ENCODE data around the gene C6orf89. TPM values are rescaled to one million over a fixed set of nuclear protein-coding genes. Genes with fewer than 3 reads are reported as not detected.

Gene C6orf89
- total and polyA plus RNA-seq, 4 donors = 22.9 to 59.5 (median 39.4) TPM

GRCh38 chr6:36944650-36945049 lies 58.9 kb downstream of the C6orf89 start:
- 72 to 86% methylated on average over 5 of the region's 5 CpGs for WGBS, 2 donors
- DNase-seq (no peak), ATAC-seq (ENCODE audit: insufficient read depth, low FRiP score) (no peak)
- no peak overlapping the region for H3K4me3 ChIP-seq
- no peaks in the 10 kb centered on the region for H3K27me3 ChIP-seq (ENCODE audit: control insufficient read depth in 3 of 3, insufficient read depth in 3 of 3, low read length in 2 of 3)
- H3K9me3 ChIP-seq (ENCODE audit: control insufficient read depth in 4 of 4, insufficient read depth in 3 of 4, low read length in 3 of 4) = no peaks in the 10 kb centered on the region
- no peak for TF ChIP-seq CTCF (IDR thresholded peaks at IDR 0.05; ENCODE audit: control extremely low read depth, extremely low read depth)
- H3K27ac ChIP-seq (ENCODE audit: low read depth in 1 of 2, low read length in 1 of 2) = no peak overlapping the region
- no peak overlapping the region for H3K9ac ChIP-seq (ENCODE audit: insufficient read depth in 1 of 2, low read length in 2 of 2)
- no peaks in the 10 kb centered on the region for H3K36me3 ChIP-seq (ENCODE audit: control insufficient read depth in 4 of 4, insufficient read depth in 4 of 4, low read length in 4 of 4)
- H3K4me1 ChIP-seq (ENCODE audit: control insufficient read depth in 5 of 5, insufficient read depth in 5 of 5, low read length in 5 of 5) = no peaks in the 10 kb centered on the region

- Histone ChIP-seq H3K4me1 (ENCODE audit: control insufficient read depth in 5 of 5, insufficient read depth in 5 of 5, low read length in 5 of 5) (no peaks in the 10 kb centered on the region), H3K27me3 (ENCODE audit: control insufficient read depth in 3 of 3, insufficient read depth in 3 of 3, low read length in 2 of 3) (no peaks in the 10 kb centered on the region), H3K4me3 (no peak overlapping the region), H3K27ac (ENCODE audit: low read depth in 1 of 2, low read length in 1 of 2) (no peak overlapping the region), H3K9me3 (ENCODE audit: control insufficient read depth in 4 of 4, insufficient read depth in 3 of 4, low read length in 3 of 4) (no peaks in the 10 kb centered on the region), H3K36me3 (ENCODE audit: control insufficient read depth in 4 of 4, insufficient read depth in 4 of 4, low read length in 4 of 4) (no peaks in the 10 kb centered on the region), H3K9ac (ENCODE audit: insufficient read depth in 1 of 2, low read length in 2 of 2) (no peak overlapping the region)
- no peak for ATAC-seq (ENCODE audit: insufficient read depth, low FRiP score)
- DNase-seq = no peak
- no peak for TF ChIP-seq CTCF (IDR thresholded peaks at IDR 0.05; ENCODE audit: control extremely low read depth, extremely low read depth)
- WGBS, 2 donors = 84 to 89% methylated on average over 4 of the region's 4 CpGs
Observed at GRCh38 chr6:36945301-36945700, 59.5 kb downstream of the C6orf89 start.

GRCh38 chr6:36946526-36946925 lies 60.8 kb downstream of the C6orf89 start:
- no peak for ATAC-seq (ENCODE audit: insufficient read depth, low FRiP score)
- TF ChIP-seq CTCF (IDR thresholded peaks at IDR 0.05; ENCODE audit: control extremely low read depth, extremely low read depth) = no peak
- no peak for DNase-seq

More at GRCh38 chr6:36946526-36946925, 60.8 kb downstream of the C6orf89 start:
- no peak overlapping the region for H3K4me3 ChIP-seq
- no peaks in the 10 kb centered on the region for H3K9me3 ChIP-seq (ENCODE audit: control insufficient read depth in 4 of 4, insufficient read depth in 3 of 4, low read length in 3 of 4)
- no peaks in the 10 kb centered on the region for H3K36me3 ChIP-seq (ENCODE audit: control insufficient read depth in 4 of 4, insufficient read depth in 4 of 4, low read length in 4 of 4)
- no peaks in the 10 kb centered on the region for H3K4me1 ChIP-seq (ENCODE audit: control insufficient read depth in 5 of 5, insufficient read depth in 5 of 5, low read length in 5 of 5)
- no peaks in the 10 kb centered on the region for H3K27me3 ChIP-seq (ENCODE audit: control insufficient read depth in 3 of 3, insufficient read depth in 3 of 3, low read length in 2 of 3)
- H3K9ac ChIP-seq (ENCODE audit: insufficient read depth in 1 of 2, low read length in 2 of 2) = no peak overlapping the region
- no peak overlapping the region for H3K27ac ChIP-seq (ENCODE audit: low read depth in 1 of 2, low read length in 1 of 2)
- WGBS, 2 donors = 88 to 91% methylated on average over 4 of the region's 4 CpGs
